NCI-H748 treated with DMSO at 0.1 percent for 48 hours (cell line): ENCODE results near the gene CRYBA4.

Experiments used
- DNase-seq: peaks from one replicate; lab custom pipeline; 2025; lab: John Stamatoyannopoulos, UW

CRYBA4 gene

GRCh38 chr22:26624803-26625202, 3.0 kb downstream of the CRYBA4 start:
- DNase-seq: no peak

GRCh38 chr22:26629988-26630761, 8.4 kb downstream of the CRYBA4 start:
- DNase-seq: no peak

- DNase-seq: no peak
Observed at GRCh38 chr22:26631282-26631681, 9.5 kb downstream of the CRYBA4 start.

GRCh38 chr22:26632422-26633155, 10.8 kb downstream of the CRYBA4 start:
- no peak for DNase-seq

GRCh38 chr22:26634189-26634588, 12.4 kb downstream of the CRYBA4 start:
- no peak for DNase-seq

GRCh38 chr22:26635117-26635516, 13.4 kb downstream of the CRYBA4 start:
- no peak for DNase-seq

GRCh38 chr22:26636296-26636695, 14.5 kb downstream of the CRYBA4 start:
- no peak for DNase-seq

- DNase-seq: peak; percentile 28
Observed at GRCh38 chr22:26642465-26643417, 21.0 kb downstream of the CRYBA4 start.

GRCh38 chr22:26643418-26644100, 21.8 kb downstream of the CRYBA4 start:
- DNase-seq: no peak

- DNase-seq: peak; percentile 13
Observed at GRCh38 chr22:26646158-26646557, 24.4 kb downstream of the CRYBA4 start.

GRCh38 chr22:26648011-26648497, 26.3 kb downstream of the CRYBA4 start:
- DNase-seq: peak; percentile 90

GRCh38 chr22:26648528-26649388, 27.0 kb downstream of the CRYBA4 start:
- peak; percentile 53 for DNase-seq

GRCh38 chr22:26650722-26651421, 29.1 kb downstream of the CRYBA4 start:
- DNase-seq: no peak

GRCh38 chr22:26651815-26652214, 30.1 kb downstream of the CRYBA4 start:
- DNase-seq: no peak

- peak; percentile 29 for DNase-seq
Observed at GRCh38 chr22:26656891-26657851, 35.4 kb downstream of the CRYBA4 start, which contains the start of gene MIAT. TSS of gene MIAT (plus strand) at chr22:26657588.

GRCh38 chr22:26658161-26658560, 36.4 kb downstream of the CRYBA4 start:
- DNase-seq: no peak

- peak; percentile 75 for DNase-seq
Observed at GRCh38 chr22:26658671-26659478, 37.1 kb downstream of the CRYBA4 start.

- DNase-seq: no peak
Observed at GRCh38 chr22:26660356-26660755, 38.6 kb downstream of the CRYBA4 start.
